GM21825 (cell line): ENCODE data around the gene PC.

Experiments used
- ATAC-seq: cut with Tn5 transposase; IDR thresholded peaks from one replicate; pipeline ENCODE4 v1.9.1; 2021; ENCODE audit warnings: mild to moderate bottlenecking, moderate library complexity; ENCODE audit not compliant: unreplicated experiment

The PC gene

GRCh38 chr11:66868726-66869566 lies 89.2 kb downstream of the PC start:
- ATAC-seq = peak; percentile 64

GRCh38 chr11:66868082-66868725 lies 90.0 kb downstream of the PC start:
- ATAC-seq = no peak

GRCh38 chr11:66867425-66868040 lies 90.7 kb downstream of the PC start:
- ATAC-seq = no peak

GRCh38 chr11:66866511-66866986 lies 91.6 kb downstream of the PC start:
- ATAC-seq = no peak

- ATAC-seq = no peak
Observed at GRCh38 chr11:66866007-66866406, 92.2 kb downstream of the PC start.

GRCh38 chr11:66864924-66865697 lies 93.1 kb downstream of the PC start:
- no peak for ATAC-seq

- ATAC-seq = no peak
Observed at GRCh38 chr11:66864172-66864901, 93.8 kb downstream of the PC start.

GRCh38 chr11:66863428-66864125 lies 94.6 kb downstream of the PC start:
- ATAC-seq = no peak

GRCh38 chr11:66862559-66863037 lies 95.6 kb downstream of the PC start:
- no peak for ATAC-seq

- no peak for ATAC-seq
Observed at GRCh38 chr11:66861774-66862558, 96.2 kb downstream of the PC start.

GRCh38 chr11:66861038-66861773 lies 97.0 kb downstream of the PC start:
- ATAC-seq = no peak

- ATAC-seq = no peak
Observed at GRCh38 chr11:66860449-66860831, 97.7 kb downstream of the PC start.

- ATAC-seq = no peak
Observed at GRCh38 chr11:66859686-66860448, 98.3 kb downstream of the PC start.

GRCh38 chr11:66858939-66859685 lies 99.1 kb downstream of the PC start:
- no peak for ATAC-seq

GRCh38 chr11:66858186-66858938 lies 99.8 kb downstream of the PC start:
- no peak for ATAC-seq

GRCh38 chr11:66857927-66858185 lies 100.3 kb downstream of the PC start:
- ATAC-seq = no peak
